Activated naive CD4-positive, alpha-beta T cell (primary cell): Measurements from ENCODE around the gene QPRT.
A peak's percentile ranks its signal among the peaks of the same experiment; 100 is the strongest.
"Not testable (repeated sequence)": the region's sequence is repeated elsewhere in the genome, so short reads cannot be mapped to it uniquely, and the experiment has no call there.

Source experiments
- DNase-seq, 4 experiments: peaks; one replicate each; lab custom pipeline; 2025; lab: John Stamatoyannopoulos, UW

Gene QPRT

GRCh38 chr16:29694384-29695195 is 15.6 kb downstream of the QPRT start:
- DNase-seq = no peak

GRCh38 chr16:29695675-29696074 is 16.7 kb downstream of the QPRT start:
- DNase-seq = not testable (repeated sequence)

GRCh38 chr16:29696881-29697331 is 17.9 kb downstream of the QPRT start:
- DNase-seq = no peak

GRCh38 chr16:29697391-29697790 is 18.4 kb downstream of the QPRT start:
- DNase-seq = no peak

- no peak for DNase-seq
Measured at GRCh38 chr16:29698042-29698441, 19.1 kb downstream of the QPRT start.

GRCh38 chr16:29698484-29699323 is 19.7 kb downstream of the QPRT start:
- DNase-seq = no peak

- DNase-seq = no peak
Measured at GRCh38 chr16:29699324-29700219, 20.6 kb downstream of the QPRT start.

- DNase-seq = peak; percentile 37 to 68 (median 49)
Measured at GRCh38 chr16:29700253-29700987, 21.4 kb downstream of the QPRT start.

- no peak for DNase-seq
Measured at GRCh38 chr16:29701214-29701555, 22.2 kb downstream of the QPRT start.

GRCh38 chr16:29702269-29702668 is 23.3 kb downstream of the QPRT start:
- no peak for DNase-seq

GRCh38 chr16:29705030-29705429 is 26.1 kb downstream of the QPRT start:
- no peak for DNase-seq

GRCh38 chr16:29707160-29707559 is 28.2 kb downstream of the QPRT start:
- DNase-seq = not testable (repeated sequence)

- DNase-seq = no peak
Measured at GRCh38 chr16:29708917-29709600, 30.1 kb downstream of the QPRT start.

GRCh38 chr16:29709657-29710056 is 30.7 kb downstream of the QPRT start:
- DNase-seq = not testable (repeated sequence)

GRCh38 chr16:29710227-29711219 is 31.5 kb downstream of the QPRT start:
- DNase-seq = no peak

- no peak for DNase-seq
Measured at GRCh38 chr16:29712809-29713208, 33.8 kb downstream of the QPRT start.

- DNase-seq = no peak
Measured at GRCh38 chr16:29714396-29714795, 35.4 kb downstream of the QPRT start.

GRCh38 chr16:29714972-29715371 is 36.0 kb downstream of the QPRT start:
- DNase-seq = no peak

GRCh38 chr16:29717113-29717512 is 38.1 kb downstream of the QPRT start:
- DNase-seq = no peak

- no peak for DNase-seq
Measured at GRCh38 chr16:29719063-29719462, 40.1 kb downstream of the QPRT start.
